Heart left ventricle (tissue), 16 donors: ENCODE measurements around the gene EXD3. TPM values are rescaled to one million over a fixed set of nuclear protein-coding genes. Genes with fewer than 3 reads are reported as not detected.

Experiments
- ATAC-seq, 4 donors: fragments of 200-7000 bp; cut with Tn5 transposase; one replicate each; pipeline ENCODE4 v1.9.1; 2020 to 2022; ENCODE audit warnings: moderate library complexity in 4 of 4, mild to moderate bottlenecking in 3 of 4, moderate number of reproducible peaks in 1 of 4
- DNase-seq, 5 donors: peaks; one replicate each; pipeline ENCODE4 v3.0.0-alpha.2; 2020
- H3K27ac ChIP-seq, 12 donors: fragments of 200-600 bp; sonication (generic) in 4 of 12; one replicate each; pipeline versions ENCODE4 v1.5.0 to v1.8.0; 2016 to 2022; ENCODE audit warnings: mild to moderate bottlenecking in 2 of 12
- H3K27me3 ChIP-seq, 9 donors: fragments of 200-600 bp; sonication (generic) in 2 of 9; one replicate each; pipeline versions ENCODE4 v1.5.1 to v1.8.0; 2016 to 2022; ENCODE audit warnings: mild to moderate bottlenecking in 3 of 9
- H3K36me3 ChIP-seq, 9 donors: fragments of 200-600 bp; sonication (generic) in 2 of 9; one replicate each; pipeline versions ENCODE4 v1.5.0 to v1.8.0; 2018 to 2022; ENCODE audit warnings: mild to moderate bottlenecking in 2 of 9
- H3K4me1 ChIP-seq, 12 donors: fragments of 200-600 bp; sonication (generic) in 4 of 12; one replicate each; pipeline versions ENCODE4 v1.5.0 to v1.8.0; 2016 to 2022; ENCODE audit warnings: mild to moderate bottlenecking in 3 of 12
- H3K4me3 ChIP-seq, 12 donors: fragments of 200-600 bp; sonication (generic) in 4 of 12; one replicate each; pipeline versions ENCODE4 v1.5.0 to v1.8.0; 2017 to 2022; ENCODE audit warnings: mild to moderate bottlenecking in 9 of 12, moderate library complexity in 4 of 12
- H3K9me3 ChIP-seq, 12 donors: fragments of 200-600 bp; sonication (generic) in 4 of 12; one replicate each; pipeline versions ENCODE4 v1.5.0 to v1.8.0; 2016 to 2022; ENCODE audit warnings: mild to moderate bottlenecking in 1 of 12
- POLR2A ChIP-seq, 2 donors: fragments of 450-650 bp; IDR thresholded peaks; one replicate each; pipeline ENCODE4 v1.6.1; 2017; ENCODE audit warnings: antibody characterized with exemption in 2 of 2, mild to moderate bottlenecking in 2 of 2, moderate library complexity in 2 of 2
- WGBS, 4 donors: extraction: QIAGEN DNeasy Blood & Tissue Kit in 2 of 4; methylation state at CpG; one replicate each; pipeline versions ENCODE4 v1.1.5 to v1.1.7; 2013 to 2018; 5-methylcytosine and 5-hydroxymethylcytosine counted together
- intact Hi-C, 10 donors: fragments of 100-400 bp; cut with DNase I; formaldehyde crosslinking; loops; one replicate each; pipeline versions ENCODE4 v1.11.1 to v1.14.2; 2022
- polyA plus RNA-seq, 2 donors: library from polyadenylated mRNA; stranded (reverse); fragments of 200-250 nt; gene quantifications; one replicate each; pipeline ENCODE4 v1.2.3, GENCODE V29; 2013
- total RNA-seq, 9 donors: library from RNA; depleted of rRNA in 2 of 9; stranded (reverse); fragments of >200 nt in 2 of 9; fragmentation: NEBNext Ultra II Directional in 3 of 9; extraction: Animal tissue kit (Norgen Biotek cat#: 25700) in 3 of 9; gene quantifications; one replicate each; pipeline versions ENCODE4 v1.1.0 to v1.2.4, GENCODE V29; 2016 to 2023
- TF ChIP-seq, protein P1 (sequence below), 12 donors: fragments of 200-600 bp; sonication (generic) in 4 of 12; IDR thresholded peaks; one replicate each; pipeline versions ENCODE4 v1.5.0 to v1.8.0; 2018 to 2022; ENCODE audit warnings: antibody characterized with exemption in 12 of 12, mild to moderate bottlenecking in 5 of 12
- donor health status: ischemic (EF 13 %, LVEDD 7.1; RV severe dilation, severe dysfunction).
- donor health status: healthy with polysubstance abuse.
- donor health status: DM: no; HTN: yes; CAD: no.
- donor health status: DM: no; HTN: no; CAD: no.
- donor health status: ischemic (EF 25% LVEDD 6.9; RV normal size, moderate dysfunction).
- donor health status: ischemic (EF 25% LVEDD 5.7; RV mildly dilated, moderate dysfunction).
- donor health status: healthy.
- donor health status: DM: yes; HTN: yes; CAD: no.
- donor health status: ischemic (EF 35%, LVEDD 5.7; RV mildly dilated, moderate dysfunction).
- donor health status: nonischemic (EF 11% LVEDD 7.7; RV severe dilation, severe dysfunction).
- donor health status: DM: yes; HTN: yes; CAD: no.
- donor health status: PGD.
- donor health status: ischemic (EF 29% LVEDD 5.4; RV normal size, mild dysfunction).
- donor health status: nonischemic (EF 23%, LVEDD 6.1; RV moderate dilation, normal function).

The EXD3 gene
- total and polyA plus RNA-seq, 11 donors = 4.1 to 15.2 (median 8.6) TPM

DNA sequence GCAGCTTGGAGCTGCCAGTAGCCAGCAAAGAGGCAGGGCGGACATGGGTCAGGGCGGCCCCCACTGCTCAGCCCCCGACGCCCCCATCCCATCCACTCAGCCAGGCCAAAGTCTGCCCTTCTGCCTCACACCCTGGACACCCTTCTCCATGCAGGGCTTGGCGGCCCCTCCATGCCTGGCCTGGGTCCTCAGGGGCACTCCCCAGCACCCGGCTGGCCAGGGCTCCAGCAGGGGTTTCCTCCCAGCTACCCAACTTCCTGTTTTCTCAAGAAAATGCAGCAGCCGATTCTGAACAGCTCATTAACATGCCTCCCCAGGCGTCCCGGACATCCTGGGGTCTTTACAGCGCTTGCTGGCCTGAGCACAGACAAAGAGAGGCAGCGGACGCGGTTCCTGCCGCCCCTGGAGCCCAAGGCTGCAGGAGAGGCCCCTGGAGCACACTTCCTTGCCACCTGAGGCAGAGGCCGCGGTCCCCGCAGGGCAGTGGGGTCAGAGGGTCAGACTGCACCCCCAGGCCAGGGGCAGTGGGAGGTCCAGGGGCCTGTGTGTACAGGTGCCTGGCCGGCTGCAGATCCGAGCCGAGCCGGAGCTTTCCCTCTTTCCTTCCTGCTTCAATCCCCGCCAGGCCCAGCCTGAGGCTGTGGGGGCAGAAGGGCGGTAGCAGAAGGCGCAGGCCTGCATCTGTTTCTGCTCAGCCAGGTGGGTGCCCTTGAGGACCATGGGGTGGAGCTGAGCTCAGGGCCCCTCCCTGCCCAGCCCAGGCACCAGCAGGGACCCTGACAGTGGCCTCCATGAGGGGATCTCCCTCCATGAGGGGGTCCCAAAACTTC, 102.2 kb downstream of the EXD3 start:
- no peaks in the 10 kb centered on the region for H3K36me3 ChIP-seq
- H3K27ac ChIP-seq = peak overlapping the region in 10 of 12 donors; percentile 11 to 93 (median 62)
- intact Hi-C loops = no loop called here
- WGBS, 4 donors = 41 to 57% (median 49%) methylated on average over 14 to 24 of the region's 24 CpGs
- peak overlapping the region in 1 of 12 donors; percentile 1 for H3K4me3 ChIP-seq
- H3K9me3 ChIP-seq = no peaks in the 10 kb centered on the region
- TF ChIP-seq POLR2A (IDR thresholded peaks at IDR 0.05) = no peak
- H3K4me1 ChIP-seq = peaks cover 3 to 63% (median 35%) of the 10 kb centered on the region in 12 donors
- DNase-seq (peak; percentile 37 to 67 (median 45)), ATAC-seq (peak in 2 of 4 donors; percentile 3 to 56)
- H3K27me3 ChIP-seq = peaks cover 0 to 14% (median 6%) of the 10 kb centered on the region in 9 donors

DNA sequence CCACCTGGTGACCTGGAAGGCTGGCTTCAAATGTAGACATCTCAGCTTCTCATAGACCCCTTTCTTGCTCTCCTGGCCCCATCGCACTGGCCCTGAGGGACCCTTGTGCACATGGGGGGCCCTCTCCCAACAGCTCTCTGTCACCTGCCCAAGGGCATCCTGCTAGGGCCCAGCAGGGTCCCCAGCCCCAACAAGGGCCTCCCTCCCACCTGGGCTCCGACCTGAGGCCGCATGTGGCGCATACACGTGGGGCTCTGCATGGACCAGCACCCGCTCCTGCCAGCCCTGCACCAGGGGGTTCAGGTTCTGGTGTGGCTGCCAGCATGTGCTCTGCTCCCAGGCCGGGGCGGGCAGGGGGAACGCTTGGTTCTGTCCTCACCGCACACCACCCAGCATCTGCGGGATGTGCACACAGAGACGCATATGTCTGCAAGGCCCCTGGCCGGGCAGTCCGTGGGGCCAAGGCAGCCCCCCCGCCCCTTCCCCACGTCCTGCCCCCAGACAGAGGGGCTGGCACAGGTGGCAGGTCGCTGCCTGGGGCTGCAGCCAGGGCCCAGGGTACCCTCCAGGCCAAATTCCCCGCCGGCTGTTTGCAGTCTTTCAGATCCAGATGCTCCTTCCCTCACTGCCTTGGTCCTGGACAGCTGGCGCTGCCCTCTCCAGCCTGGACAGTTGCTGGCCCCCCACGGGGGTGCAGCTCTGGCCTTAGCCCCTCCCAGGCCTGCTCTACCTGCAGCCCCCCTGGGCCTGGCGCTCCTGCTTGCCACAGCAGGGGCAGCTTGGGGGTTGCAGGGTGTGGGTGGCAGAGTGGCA, 103.0 kb downstream of the EXD3 start:
- intact Hi-C loops = loop anchor here in 2 of 10 donors (2.0 to 5.0 kb wide), 2 partner anchors 17 to 72 kb away; partner anchors contain the start of gene NRARP (in 1 of the 2)
- H3K36me3 ChIP-seq = no peaks in the 10 kb centered on the region
- H3K27me3 ChIP-seq = peaks cover 0 to 21% (median 6%) of the 10 kb centered on the region in 9 donors
- H3K4me1 ChIP-seq = peaks cover 3 to 71% (median 43%) of the 10 kb centered on the region in 12 donors
- no peak for ATAC-seq
- peak in 3 of 5 donors; percentile 21 to 38 (median 23) for DNase-seq
- no peaks in the 10 kb centered on the region for H3K9me3 ChIP-seq
- no peak for TF ChIP-seq POLR2A (IDR thresholded peaks at IDR 0.05)
- TF ChIP-seq, protein P1, sequence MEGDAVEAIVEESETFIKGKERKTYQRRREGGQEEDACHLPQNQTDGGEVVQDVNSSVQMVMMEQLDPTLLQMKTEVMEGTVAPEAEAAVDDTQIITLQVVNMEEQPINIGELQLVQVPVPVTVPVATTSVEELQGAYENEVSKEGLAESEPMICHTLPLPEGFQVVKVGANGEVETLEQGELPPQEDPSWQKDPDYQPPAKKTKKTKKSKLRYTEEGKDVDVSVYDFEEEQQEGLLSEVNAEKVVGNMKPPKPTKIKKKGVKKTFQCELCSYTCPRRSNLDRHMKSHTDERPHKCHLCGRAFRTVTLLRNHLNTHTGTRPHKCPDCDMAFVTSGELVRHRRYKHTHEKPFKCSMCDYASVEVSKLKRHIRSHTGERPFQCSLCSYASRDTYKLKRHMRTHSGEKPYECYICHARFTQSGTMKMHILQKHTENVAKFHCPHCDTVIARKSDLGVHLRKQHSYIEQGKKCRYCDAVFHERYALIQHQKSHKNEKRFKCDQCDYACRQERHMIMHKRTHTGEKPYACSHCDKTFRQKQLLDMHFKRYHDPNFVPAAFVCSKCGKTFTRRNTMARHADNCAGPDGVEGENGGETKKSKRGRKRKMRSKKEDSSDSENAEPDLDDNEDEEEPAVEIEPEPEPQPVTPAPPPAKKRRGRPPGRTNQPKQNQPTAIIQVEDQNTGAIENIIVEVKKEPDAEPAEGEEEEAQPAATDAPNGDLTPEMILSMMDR (IDR thresholded peaks at IDR 0.05) = no peak
- no peak overlapping the region for H3K4me3 ChIP-seq
- WGBS, 4 donors = 89 to 97% (median 90%) methylated on average over 17 to 22 of the region's 22 CpGs
- peak overlapping the region in 10 of 12 donors; percentile 5 to 97 (median 76) for H3K27ac ChIP-seq

DNA sequence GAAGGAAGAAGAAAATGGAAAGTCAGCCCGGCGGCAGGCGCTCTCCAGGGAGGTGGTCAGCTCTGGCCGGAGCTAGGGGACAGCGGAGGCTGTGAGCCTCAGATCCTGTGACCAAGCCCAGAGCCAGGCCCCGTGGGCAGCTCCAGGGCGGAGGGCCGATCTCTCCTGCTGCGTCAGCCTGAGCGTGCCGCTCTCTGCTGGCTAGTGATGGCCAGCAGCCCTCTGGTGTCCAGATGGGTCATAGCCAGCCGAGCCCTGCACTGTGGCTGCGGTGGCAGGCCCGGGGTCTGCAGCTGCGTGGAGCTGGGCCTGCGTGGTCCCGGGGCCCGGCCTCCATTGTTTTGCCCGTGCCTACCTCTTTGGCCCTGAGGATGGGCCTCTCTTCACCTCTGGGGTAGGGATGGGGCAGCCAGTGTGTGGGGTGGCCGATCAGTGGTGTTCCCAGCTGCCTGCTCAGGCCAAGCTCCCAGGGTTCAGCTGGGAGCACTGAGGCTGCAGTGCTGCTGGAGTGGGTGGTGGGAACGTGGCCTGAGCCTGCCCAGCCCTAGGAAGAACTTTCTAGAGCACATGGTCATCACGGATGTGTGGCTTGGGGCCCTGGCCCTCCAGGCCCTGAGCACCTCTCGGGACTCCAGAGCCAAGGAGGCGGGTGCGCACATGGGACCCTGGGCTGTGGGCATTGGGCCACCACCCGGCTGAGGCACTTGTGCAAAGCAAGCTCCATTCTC, 103.8 kb downstream of the EXD3 start:
- Histone ChIP-seq H3K27ac (peak overlapping the region; percentile 48 to 97 (median 75)), H3K27me3 (peaks cover 0 to 21% (median 6%) of the 10 kb centered on the region in 9 donors), H3K9me3 (no peaks in the 10 kb centered on the region), H3K36me3 (no peaks in the 10 kb centered on the region), H3K4me1 (peaks cover 3 to 79% (median 45%) of the 10 kb centered on the region in 12 donors), H3K4me3 (peak overlapping the region in 4 of 12 donors; percentile 5 to 21 (median 18))
- intact Hi-C loops = loop anchor here in 2 of 10 donors (2.0 to 5.0 kb wide), 2 partner anchors 16 to 73 kb away; partner anchors contain the start of gene NRARP (in 1 of the 2)
- TF ChIP-seq POLR2A (IDR thresholded peaks at IDR 0.05) = no peak
- TF ChIP-seq, protein P1 (IDR thresholded peaks at IDR 0.05) = peak; percentile 31 to 70 (median 54)
- DNase-seq = peak; percentile 78 to 87 (median 82)
- 57 to 73% (median 62%) methylated on average over 19 to 26 of the region's 26 CpGs for WGBS, 4 donors
- peak; percentile 70 to 85 (median 74) for ATAC-seq

DNA sequence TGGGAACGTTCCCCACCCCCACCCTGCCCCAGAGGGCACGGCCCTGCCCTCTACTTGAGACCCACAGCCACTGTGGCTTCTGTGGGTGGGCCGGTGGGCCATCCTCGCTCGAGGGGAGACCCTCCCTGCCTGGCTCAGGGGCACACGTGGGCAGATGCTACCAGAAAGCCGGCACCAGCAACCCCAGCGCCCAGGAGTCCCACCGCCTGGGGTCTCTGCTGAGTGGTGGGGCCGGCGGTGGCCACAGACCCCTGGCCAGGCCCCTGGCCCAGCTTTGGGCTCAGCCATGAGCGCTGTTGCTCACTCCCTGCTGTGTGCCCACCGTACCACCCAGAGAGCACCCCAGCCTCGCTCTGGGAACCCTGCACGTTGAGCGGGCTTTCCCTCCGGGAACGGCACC, 104.4 kb downstream of the EXD3 start:
- Histone ChIP-seq H3K36me3 (no peaks in the 10 kb centered on the region), H3K4me3 (peak overlapping the region in 4 of 12 donors; percentile 5 to 21 (median 18)), H3K9me3 (no peaks in the 10 kb centered on the region), H3K27me3 (peaks cover 0 to 21% (median 6%) of the 10 kb centered on the region in 9 donors), H3K4me1 (peaks cover 3 to 83% (median 45%) of the 10 kb centered on the region in 12 donors), H3K27ac (peak overlapping the region; percentile 48 to 97 (median 75))
- TF ChIP-seq POLR2A (IDR thresholded peaks at IDR 0.05) = no peak
- TF ChIP-seq, protein P1 (IDR thresholded peaks at IDR 0.05) = no peak
- intact Hi-C loops = loop anchor here in 2 of 10 donors (2.0 to 5.0 kb wide), 2 partner anchors 16 to 74 kb away; partner anchors contain the start of gene NRARP (in 1 of the 2)
- DNase-seq = peak in 1 of 5 donors; percentile 59
- 59 to 70% (median 65%) methylated on average over 13 to 18 of the region's 18 CpGs for WGBS, 4 donors
- ATAC-seq = no peak
